Activated naive CD8-positive, alpha-beta T cell treated with anti-CD3 and anti-CD28 coated beads, Interleukin-2, amount 50 U/mL, for 16 hours (primary cell): ENCODE measurements around the gene GJB4.
"Not testable (repeated sequence)": the region's sequence is repeated elsewhere in the genome, so short reads cannot be mapped to it uniquely, and the experiment has no call there.

ENCODE experiments used
- DNase-seq: peaks from one replicate; pipeline ENCODE4 v3.0.0-alpha.2; 2020; ENCODE audit warnings: low read depth, low spot score

Gene GJB4

DNA sequence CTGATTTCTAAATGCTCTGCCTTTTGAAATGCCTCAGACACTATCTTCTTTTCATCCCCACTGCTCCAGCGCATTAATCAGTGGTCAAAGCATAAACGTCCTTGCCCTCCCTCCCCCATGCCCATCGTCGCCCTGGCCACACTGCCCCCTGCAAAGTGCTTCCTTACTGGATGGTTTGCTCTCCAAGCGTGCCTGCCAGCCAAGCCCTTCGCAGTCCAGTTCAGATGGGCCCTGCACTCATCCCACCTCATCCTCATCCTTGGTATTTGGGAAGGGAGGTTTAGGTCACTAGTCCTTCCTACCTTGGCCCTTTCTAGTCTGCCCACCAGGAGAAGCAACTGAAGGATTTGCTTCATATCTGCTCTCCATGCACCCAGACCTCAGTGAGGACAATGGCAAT is 36.4 kb downstream of the GJB4 start:
- no peak for DNase-seq

DNA sequence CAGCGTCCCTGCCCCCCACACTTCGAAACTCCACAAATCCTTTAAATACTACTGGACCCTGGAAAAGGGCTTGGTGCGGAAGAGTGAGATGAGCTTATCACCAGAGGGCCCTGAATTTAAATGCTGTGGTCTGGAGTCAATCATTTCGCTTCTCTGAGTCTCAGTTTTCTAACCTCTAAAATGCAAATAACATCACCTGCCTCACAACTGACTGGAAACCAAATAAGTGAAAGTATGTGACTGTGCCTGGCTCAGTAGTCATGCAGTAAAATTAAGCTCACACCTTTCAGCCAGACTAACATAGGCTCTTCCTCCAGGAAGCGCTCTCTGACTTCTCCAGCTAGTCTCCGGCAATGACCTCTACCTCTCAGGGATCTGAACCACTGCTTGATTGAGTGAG is 37.5 kb downstream of the GJB4 start:
- no peak for DNase-seq

DNA sequence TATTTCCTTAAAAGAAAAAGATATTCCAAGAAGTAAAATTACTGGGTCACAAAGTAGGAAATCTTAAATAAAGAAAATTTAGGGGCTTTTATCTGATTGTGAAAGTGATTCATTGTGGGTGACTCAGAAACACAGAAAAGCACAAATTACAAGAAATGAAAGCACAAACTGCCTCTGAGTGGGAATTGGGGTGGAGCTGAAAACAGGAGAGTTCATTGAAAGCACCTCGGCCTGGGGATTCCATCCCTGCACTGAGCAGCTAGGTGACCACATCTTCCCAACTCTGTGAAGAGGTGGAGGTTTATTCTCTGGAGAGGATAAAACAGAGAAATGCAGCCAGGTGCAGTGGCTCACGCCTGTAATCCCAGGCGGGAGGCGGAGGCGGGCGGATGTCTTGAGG is 40.7 kb downstream of the GJB4 start:
- DNase-seq: no peak

DNA sequence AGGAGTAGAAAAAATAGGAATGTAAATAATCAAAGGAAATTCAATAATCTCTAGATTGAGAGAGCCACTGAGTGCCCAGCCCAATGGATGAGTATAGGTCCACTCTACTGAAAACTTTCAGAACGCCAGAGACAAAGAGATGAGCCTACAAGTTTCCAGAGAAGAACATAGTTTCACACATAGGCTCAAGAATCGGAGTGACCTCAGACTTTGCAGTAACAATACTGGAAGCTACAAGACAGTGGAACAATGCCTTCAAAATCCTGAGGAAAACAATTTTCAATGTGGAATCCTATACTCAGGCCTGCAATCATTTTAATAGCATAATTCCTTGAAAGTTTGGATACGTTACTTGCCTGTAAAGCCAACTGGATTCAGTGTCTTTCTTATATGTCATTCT is 44.2 kb downstream of the GJB4 start:
- no peak for DNase-seq

DNA sequence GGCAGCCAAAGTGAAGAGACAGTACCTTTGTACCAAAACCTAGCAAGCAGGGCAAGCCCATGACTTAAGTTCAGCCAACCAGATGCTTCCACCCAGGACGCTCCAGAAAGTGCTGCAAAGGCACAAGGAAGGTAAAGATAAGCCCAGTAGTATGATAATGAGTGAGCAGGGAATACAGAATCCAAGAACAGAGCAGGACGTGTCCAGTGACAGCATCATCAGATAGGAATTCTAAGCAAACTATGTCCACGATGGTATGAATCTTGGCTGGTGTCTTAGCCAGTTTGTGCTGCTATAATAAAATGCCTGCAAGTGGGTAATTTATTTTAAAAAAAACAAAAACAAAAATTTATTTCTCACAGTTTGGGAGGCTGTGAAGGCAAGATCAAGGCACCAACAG is 46.9 kb downstream of the GJB4 start:
- no peak for DNase-seq

DNA sequence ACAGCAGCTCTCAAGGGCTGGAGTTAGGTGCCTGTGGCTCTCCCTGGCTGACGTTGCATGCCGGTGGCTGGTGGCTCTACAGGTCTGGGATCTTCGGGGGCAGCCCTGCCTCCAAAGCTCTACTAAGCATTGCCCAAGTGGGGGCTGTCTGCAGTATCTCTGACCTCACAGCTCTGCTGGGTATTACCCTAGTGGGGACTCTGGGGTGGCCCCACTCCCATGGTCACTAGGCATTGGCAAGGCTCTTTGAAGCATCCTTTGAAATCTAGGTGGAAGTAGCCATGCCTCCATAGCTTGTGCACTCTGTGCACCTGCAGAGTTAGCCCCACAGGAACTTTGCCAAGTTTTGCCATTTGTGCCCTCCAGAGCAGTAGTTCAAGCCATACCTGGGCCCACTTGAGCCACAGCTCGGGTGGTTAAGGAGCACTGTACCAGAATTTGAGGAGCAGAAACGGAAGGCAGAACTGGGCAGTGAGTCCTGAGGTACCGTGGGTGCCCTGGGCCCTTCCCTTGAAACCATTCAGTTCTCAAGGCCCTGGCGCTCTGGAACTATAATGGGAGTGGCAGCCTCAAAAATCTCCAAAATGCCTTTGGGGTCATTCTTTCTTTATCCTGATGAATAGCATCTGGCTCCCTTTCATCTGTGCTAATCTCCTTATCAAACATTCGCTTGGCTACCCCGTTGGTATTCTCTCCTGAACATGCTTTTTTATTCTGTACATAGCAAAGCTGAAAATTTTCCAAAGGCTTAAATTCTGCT is 48.7 kb downstream of the GJB4 start:
- DNase-seq: no peak

DNA sequence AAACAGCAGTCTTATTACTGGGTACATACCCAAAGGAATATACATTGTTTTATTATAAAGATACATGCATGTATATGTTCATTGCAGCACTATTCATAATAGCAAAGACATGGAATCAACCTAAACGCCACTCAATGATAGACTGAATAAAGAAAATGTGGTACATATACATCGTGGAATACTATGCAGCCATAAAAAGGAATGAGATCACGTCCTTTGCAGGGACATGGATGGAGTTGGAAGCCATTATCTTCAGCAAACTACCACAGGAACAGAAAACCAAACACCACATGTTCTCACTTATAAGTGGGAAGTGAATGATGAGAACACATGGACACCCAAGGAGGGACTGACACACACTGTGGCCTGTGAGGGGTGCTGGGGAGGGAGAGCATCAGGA is 51.2 kb downstream of the GJB4 start:
- not testable (repeated sequence) for DNase-seq
